Measurements from ENCODE around the gene HOXD11. TPM values are rescaled to one million over a fixed set of nuclear protein-coding genes. Genes with fewer than 3 reads are reported as not detected.

The HOXD11 gene
- total and polyA plus RNA-seq, 9 of the 15 experiments (the other 6 are each of a cell fraction or from before 2014, with no cell fraction given), result not detected

DNA sequence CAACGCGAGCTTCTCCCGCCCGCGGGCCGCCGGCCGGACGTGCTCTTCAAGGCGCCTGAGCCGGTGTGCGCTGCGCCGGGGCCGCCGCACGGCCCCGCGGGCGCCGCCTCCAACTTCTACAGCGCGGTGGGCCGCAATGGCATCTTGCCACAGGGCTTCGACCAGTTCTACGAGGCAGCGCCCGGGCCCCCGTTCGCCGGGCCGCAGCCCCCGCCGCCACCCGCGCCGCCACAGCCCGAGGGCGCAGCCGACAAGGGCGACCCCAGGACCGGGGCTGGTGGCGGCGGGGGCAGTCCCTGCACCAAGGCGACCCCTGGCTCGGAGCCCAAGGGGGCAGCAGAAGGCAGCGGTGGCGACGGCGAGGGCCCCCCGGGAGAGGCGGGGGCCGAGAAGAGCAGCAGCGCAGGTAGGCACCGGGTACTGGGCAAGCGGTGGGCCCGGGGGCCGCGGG lies 676 bp downstream of the HOXD11 start:
- in situ Hi-C loops (cut with MboI), result no loop called here
- POLR2A ChIA-PET, result no interaction called here
- H3K27me3 ChIP-seq (ENCODE audit: control insufficient read depth in 2 of 2, insufficient read depth in 2 of 2, low read length in 2 of 2), result peaks cover 43 to 50% of the 10 kb centered on the region in 2 experiments

More for the DNA sequence above, 676 bp downstream of the HOXD11 start:
- H3K4me2 ChIP-seq (ENCODE audit: insufficient read depth, low read length), result no peak overlapping the region
- CTCF ChIA-PET (ENCODE audit: low intra/inter-chr PET ratio), result no interaction called here
- no peaks in the 10 kb centered on the region for H3K9me3 ChIP-seq (replicated peaks; ENCODE audit: control insufficient read depth, insufficient read depth, low read depth, low read length)
- WGBS (ENCODE audit: insufficient coverage, low coverage, missing lambda C conversion rate), result 35% methylated on average over 16 of the region's 59 CpGs
- intact Hi-C loops (cut with micrococcal nuclease), result no loop called here
- peaks cover 4% of the 10 kb centered on the region; the same call in 1 of the 2 replicates for H4K20me1 ChIP-seq (replicated peaks; ENCODE audit: control insufficient read depth, insufficient read depth, low read length)
- no peaks in the 10 kb centered on the region for H3K36me3 ChIP-seq (ENCODE audit: control insufficient read depth, insufficient read depth, low read length)
- TF ChIP-seq CXXC5 (CRISPR knock-in tag; IDR thresholded peaks at IDR 0.05) (no peak), PHB (CRISPR knock-in tag; IDR thresholded peaks at IDR 0.05) (no peak), HEY1 (CRISPR knock-in tag; IDR thresholded peaks at IDR 0.05; ENCODE audit: borderline replicate concordance) (no peak), ZNF212 (CRISPR knock-in tag; IDR thresholded peaks at IDR 0.05) (no peak), HLTF (IDR thresholded peaks at IDR 0.05) (no peak), FOSL1 (tag; conservative IDR thresholded peaks at IDR 0.05) (no peak), TCF7L2 (IDR thresholded peaks at IDR 0.05; ENCODE audit: low read depth, low read length) (no peak), KAT2B (IDR thresholded peaks at IDR 0.05; ENCODE audit: low read depth, low read length) (no peak), ZC3H4 (CRISPR knock-in tag; IDR thresholded peaks at IDR 0.05; ENCODE audit: borderline replicate concordance) (no peak), SIX5 (IDR thresholded peaks at IDR 0.05; ENCODE audit: borderline replicate concordance in 1 of 2, insufficient read depth in 1 of 2, low read depth in 1 of 2, low read length in 2 of 2) (no peak), PHF8 (IDR thresholded peaks at IDR 0.05; ENCODE audit: borderline replicate concordance, low read length) (no peak), ZNF444 (CRISPR knock-in tag; IDR thresholded peaks at IDR 0.05) (no peak), TRIM24 (IDR thresholded peaks at IDR 0.05) (no peak), ZNF140 (CRISPR knock-in tag; IDR thresholded peaks at IDR 0.05) (no peak)
- TF ChIP-seq, protein P1, sequence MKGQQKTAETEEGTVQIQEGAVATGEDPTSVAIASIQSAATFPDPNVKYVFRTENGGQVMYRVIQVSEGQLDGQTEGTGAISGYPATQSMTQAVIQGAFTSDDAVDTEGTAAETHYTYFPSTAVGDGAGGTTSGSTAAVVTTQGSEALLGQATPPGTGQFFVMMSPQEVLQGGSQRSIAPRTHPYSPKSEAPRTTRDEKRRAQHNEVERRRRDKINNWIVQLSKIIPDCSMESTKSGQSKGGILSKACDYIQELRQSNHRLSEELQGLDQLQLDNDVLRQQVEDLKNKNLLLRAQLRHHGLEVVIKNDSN (CRISPR knock-in tag; IDR thresholded peaks at IDR 0.05), result no peak
- TF ChIP-seq, protein P2, sequence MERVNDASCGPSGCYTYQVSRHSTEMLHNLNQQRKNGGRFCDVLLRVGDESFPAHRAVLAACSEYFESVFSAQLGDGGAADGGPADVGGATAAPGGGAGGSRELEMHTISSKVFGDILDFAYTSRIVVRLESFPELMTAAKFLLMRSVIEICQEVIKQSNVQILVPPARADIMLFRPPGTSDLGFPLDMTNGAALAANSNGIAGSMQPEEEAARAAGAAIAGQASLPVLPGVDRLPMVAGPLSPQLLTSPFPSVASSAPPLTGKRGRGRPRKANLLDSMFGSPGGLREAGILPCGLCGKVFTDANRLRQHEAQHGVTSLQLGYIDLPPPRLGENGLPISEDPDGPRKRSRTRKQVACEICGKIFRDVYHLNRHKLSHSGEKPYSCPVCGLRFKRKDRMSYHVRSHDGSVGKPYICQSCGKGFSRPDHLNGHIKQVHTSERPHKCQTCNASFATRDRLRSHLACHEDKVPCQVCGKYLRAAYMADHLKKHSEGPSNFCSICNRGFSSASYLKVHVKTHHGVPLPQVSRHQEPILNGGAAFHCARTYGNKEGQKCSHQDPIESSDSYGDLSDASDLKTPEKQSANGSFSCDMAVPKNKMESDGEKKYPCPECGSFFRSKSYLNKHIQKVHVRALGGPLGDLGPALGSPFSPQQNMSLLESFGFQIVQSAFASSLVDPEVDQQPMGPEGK (CRISPR knock-in tag; IDR thresholded peaks at IDR 0.05; ENCODE audit: borderline replicate concordance), result no peak
- no peak overlapping the region for H3K4me3 ChIP-seq
- H3K79me2 ChIP-seq (ENCODE audit: control insufficient read depth, insufficient read depth, low read length), result no peaks in the 10 kb centered on the region
- FAIRE-seq, result no peak
- H3K4me1 ChIP-seq (replicated peaks in 1 of 2; ENCODE audit: control insufficient read depth in 2 of 2, insufficient read depth in 2 of 2, low read length in 2 of 2), result peaks cover 0 to 15% of the 10 kb centered on the region in 2 experiments; a peak in 1 of 5 replicates
- no TSS peak for BruUV-seq (replicated peaks)
- H3K9ac ChIP-seq (ENCODE audit: insufficient read depth in 1 of 2, low read depth in 2 of 2, low read length in 2 of 2), result no peak overlapping the region
- H2AFZ ChIP-seq (ENCODE audit: low read depth, low read length), result no peak overlapping the region
- H3K27ac ChIP-seq (ENCODE audit: extremely low read depth, low read depth, low read length), result no peak overlapping the region
- no peak for DNase-seq (ENCODE audit: extremely low read depth in 1 of 4, low spot score in 3 of 4)
- no peaks in the 10 kb centered on the region for H3K9me1 ChIP-seq (ENCODE audit: control insufficient read depth, insufficient read depth, low read length)
- no peak for ATAC-seq

All from K562 (cell line).